PC-3 (cell line): ENCODE measurements around the gene AJM1. TPM values are rescaled to one million over a fixed set of nuclear protein-coding genes. Genes with fewer than 3 reads are reported as not detected.
"Not testable (repeated sequence)": the region's sequence is repeated elsewhere in the genome, so short reads cannot be mapped to it uniquely, and the experiment has no call there.

Experiments used
- ATAC-seq: fragments of 200-7000 bp; cut with Tn5 transposase; 2 replicates; pipeline ENCODE4 v1.9.1; 2020; ENCODE audit warnings: mild to moderate bottlenecking, moderate library complexity
- BruUV-seq: library from RNA; stranded (reverse); fragments of 400-500 nt; replicated peaks from 2 replicates; lab custom pipeline; 2021; lab: Mats Ljungman, UMichigan
- CTCF ChIA-PET: fragments of 300-600 bp; sonication (Branson Sonifier 250); formaldehyde crosslinking; loops from one replicate; lab custom pipeline; 2022; ENCODE audit warnings: antibody characterized with exemption; lab: Charles Lee
- POLR2A ChIA-PET: fragments of 300-600 bp; sonication (Branson Sonifier 250); formaldehyde crosslinking; loops from one replicate; lab custom pipeline; 2022; ENCODE audit warnings: antibody characterized with exemption; ENCODE audit not compliant: unreplicated experiment; lab: Charles Lee
- DNase-seq: peaks from one replicate; pipeline ENCODE4 v3.0.0-alpha.2; 2015
- H2AFZ ChIP-seq: fragments of 300-600 bp; sonication (generic); 2 replicates; pipeline ENCODE4 v1.6.0; 2016; ENCODE audit warnings: antibody characterized with exemption, low read length
- H3F3A ChIP-seq: fragments of 300-600 bp; sonication (generic); one replicate; pipeline ENCODE4 v1.6.0; 2017; ENCODE audit warnings: antibody characterized with exemption, low read length, control low read depth, mild to moderate bottlenecking; ENCODE audit not compliant: unreplicated experiment
- H3K27ac ChIP-seq: fragments of 300-600 bp; sonication (generic); 2 replicates; pipeline ENCODE4 v1.5.1; 2016; ENCODE audit warnings: mild to moderate bottlenecking, low read length
- H3K27me3 ChIP-seq: fragments of 300-600 bp; sonication (generic); 2 replicates; pipeline ENCODE4 v1.6.1; 2016; ENCODE audit warnings: low read length, mixed read lengths
- H3K36me3 ChIP-seq: fragments of 300-600 bp; sonication (generic); 2 replicates; pipeline ENCODE4 v1.6.1; 2016; ENCODE audit warnings: low read depth, mixed run types, low read length, mixed read lengths
- H3K4me1 ChIP-seq: fragments of 300-600 bp; sonication (generic); 2 replicates; pipeline ENCODE4 v1.5.1; 2016; ENCODE audit warnings: low read length; ENCODE audit not compliant: insufficient read depth
- H3K4me2 ChIP-seq: fragments of 300-600 bp; sonication (generic); 2 replicates; pipeline ENCODE4 v1.6.0; 2016; ENCODE audit warnings: low read length
- H3K4me3 ChIP-seq: fragments of 300-600 bp; sonication (generic); 2 replicates; pipeline ENCODE4 v1.5.1; 2016; ENCODE audit warnings: mild to moderate bottlenecking, low read length, mixed read lengths
- H3K79me2 ChIP-seq: fragments of 300-600 bp; sonication (generic); 2 replicates; pipeline ENCODE4 v1.6.1; 2017; ENCODE audit warnings: low read length, mixed read lengths
- H3K9ac ChIP-seq: fragments of 300-600 bp; sonication (generic); 2 replicates; pipeline ENCODE4 v1.6.0; 2016; ENCODE audit warnings: mild to moderate bottlenecking, low read length
- H3K9me2 ChIP-seq: fragments of 300-600 bp; sonication (generic); replicated peaks from 2 replicates; pipeline ENCODE4 v1.6.1; 2016; ENCODE audit warnings: mixed run types, low read length, mixed read lengths
- H3K9me3 ChIP-seq: fragments of 300-600 bp; sonication (generic); 2 replicates; pipeline ENCODE4 v1.6.1; 2016; ENCODE audit warnings: low read length, mixed read lengths
- H4K20me1 ChIP-seq: fragments of 300-600 bp; sonication (generic); 2 replicates; pipeline ENCODE4 v1.6.1; 2016; ENCODE audit warnings: low read length, mixed read lengths
- CTCF ChIP-seq: fragments of 300-600 bp; sonication (generic); conservative IDR thresholded peaks from 2 replicates; pipeline ENCODE4 v1.5.1; 2017; ENCODE audit warnings: antibody characterized with exemption, low read depth, mild to moderate bottlenecking, low read length
- EZH2 ChIP-seq: fragments of 300-600 bp; sonication (generic); IDR thresholded peaks from one replicate; pipeline ENCODE4 v1.6.1; 2017; ENCODE audit warnings: antibody characterized with exemption, mild to moderate bottlenecking, low read length; ENCODE audit not compliant: unreplicated experiment
- EZH2phosphoT487 ChIP-seq: fragments of 300-600 bp; sonication (generic); IDR thresholded peaks from 2 replicates; pipeline ENCODE4 v1.6.1; 2018; ENCODE audit warnings: mild to moderate bottlenecking, antibody characterized with exemption, low read length, borderline replicate concordance
- intact Hi-C: fragments of 100-400 bp; cut with micrococcal nuclease; formaldehyde crosslinking; loops from 2 replicates; pipeline ENCODE4 v1.9.0; 2023
- total RNA-seq: library from RNA; depleted of rRNA; stranded (reverse); fragments of >200 nt; gene quantifications from 2 replicates; pipeline ENCODE4 v1.2.3, GENCODE V29; 2014

AJM1 gene
- total RNA-seq, 1 experiment from 2014 or later: 1.4 TPM

GRCh38 chr9:136837146-136837855 lies 5.0 kb upstream of the AJM1 start:
- H4K20me1 ChIP-seq: no peaks in the 10 kb centered on the region
- peaks cover 10% of the 10 kb centered on the region; the same call in 1 of the 2 replicates for H3K4me1 ChIP-seq
- H3K27ac ChIP-seq: no peak overlapping the region
- POLR2A ChIA-PET: no interaction called here
- no peak for DNase-seq
- H3K9me3 ChIP-seq: no peaks in the 10 kb centered on the region
- no peaks in the 10 kb centered on the region for H3K79me2 ChIP-seq
- H2AFZ ChIP-seq: no peak overlapping the region
- intact Hi-C loops: no loop called here
- TF ChIP-seq EZH2 (no peak), CTCF (no peak), EZH2phosphoT487 (no peak)
- no peak for ATAC-seq
- BruUV-seq: no TSS peak
- H3K9me2 ChIP-seq: no peaks in the 10 kb centered on the region
- H3F3A ChIP-seq: no peaks in the 10 kb centered on the region
- CTCF ChIA-PET: no interaction called here
- no peak overlapping the region for H3K9ac ChIP-seq
- no peak overlapping the region for H3K4me2 ChIP-seq
- H3K4me3 ChIP-seq: no peak overlapping the region
- no peaks in the 10 kb centered on the region for H3K27me3 ChIP-seq
- H3K36me3 ChIP-seq: no peaks in the 10 kb centered on the region

- H2AFZ ChIP-seq, intact Hi-C loops, H3F3A ChIP-seq, H3K9me3 ChIP-seq, ATAC-seq, H3K79me2 ChIP-seq, H3K36me3 ChIP-seq, H3K27me3 ChIP-seq, H3K4me1 ChIP-seq, CTCF ChIA-PET, H3K4me2 ChIP-seq, H4K20me1 ChIP-seq, H3K9ac ChIP-seq, BruUV-seq, H3K27ac ChIP-seq, DNase-seq, H3K4me3 ChIP-seq, H3K9me2 ChIP-seq: not testable (repeated sequence)
- POLR2A ChIA-PET: interaction anchor here (0.5 kb wide), 1 partner anchor 21 kb away, joined by 4 read pairs; no protein-coding TSS in a partner anchor
These were observed 4.4 kb upstream of the AJM1 start for GRCh38 chr9:136837856-136838277.

- Histone ChIP-seq H3K4me2 (no peak overlapping the region), H3K4me1 (peaks cover 10% of the 10 kb centered on the region; the same call in 1 of the 2 replicates), H3F3A (no peaks in the 10 kb centered on the region), H3K9me3 (no peaks in the 10 kb centered on the region), H2AFZ (no peak overlapping the region), H3K79me2 (no peaks in the 10 kb centered on the region), H3K9me2 (no peaks in the 10 kb centered on the region), H3K9ac (no peak overlapping the region), H3K36me3 (no peaks in the 10 kb centered on the region), H3K4me3 (no peak overlapping the region), H3K27ac (no peak overlapping the region), H3K27me3 (no peaks in the 10 kb centered on the region), H4K20me1 (no peaks in the 10 kb centered on the region)
- CTCF ChIA-PET: no interaction called here
- no peak for DNase-seq
- ATAC-seq: no peak
- POLR2A ChIA-PET: interaction anchor here (0.5 kb wide), 1 partner anchor 22 kb away, joined by 4 read pairs; no protein-coding TSS in a partner anchor
- TF ChIP-seq EZH2phosphoT487 (no peak), CTCF (no peak), EZH2 (no peak)
- intact Hi-C loops: no loop called here
- no TSS peak for BruUV-seq
These were observed 3.7 kb upstream of the AJM1 start for GRCh38 chr9:136838314-136839228.
